Heart left ventricle (tissue), 13 donors: ENCODE results near the gene IL37.
"Not testable (repeated sequence)": the region's sequence is repeated elsewhere in the genome, so short reads cannot be mapped to it uniquely, and the experiment has no call there.

Experiments used
- POLR2A ChIP-seq, 2 donors: fragments of 450-650 bp; IDR thresholded peaks; one replicate each; pipeline ENCODE4 v1.6.1; 2017; ENCODE audit warnings: antibody characterized with exemption in 2 of 2, mild to moderate bottlenecking in 2 of 2, moderate library complexity in 2 of 2
- TF ChIP-seq, protein P1 (sequence below), 12 donors: fragments of 200-600 bp; sonication (generic) in 4 of 12; IDR thresholded peaks; one replicate each; pipeline versions ENCODE4 v1.5.0 to v1.8.0; 2018 to 2022; ENCODE audit warnings: antibody characterized with exemption in 12 of 12, mild to moderate bottlenecking in 5 of 12
- donor health status: ischemic (EF 13 %, LVEDD 7.1; RV severe dilation, severe dysfunction).
- donor health status: DM: no; HTN: yes; CAD: no.
- donor health status: DM: no; HTN: no; CAD: no.
- donor health status: ischemic (EF 25% LVEDD 6.9; RV normal size, moderate dysfunction).
- donor health status: ischemic (EF 25% LVEDD 5.7; RV mildly dilated, moderate dysfunction).
- donor health status: ischemic (EF 35%, LVEDD 5.7; RV mildly dilated, moderate dysfunction).
- donor health status: nonischemic (EF 11% LVEDD 7.7; RV severe dilation, severe dysfunction).
- donor health status: DM: yes; HTN: yes; CAD: no.
- donor health status: PGD.
- donor health status: ischemic (EF 29% LVEDD 5.4; RV normal size, mild dysfunction).
- donor health status: nonischemic (EF 23%, LVEDD 6.1; RV moderate dilation, normal function).

DNA sequence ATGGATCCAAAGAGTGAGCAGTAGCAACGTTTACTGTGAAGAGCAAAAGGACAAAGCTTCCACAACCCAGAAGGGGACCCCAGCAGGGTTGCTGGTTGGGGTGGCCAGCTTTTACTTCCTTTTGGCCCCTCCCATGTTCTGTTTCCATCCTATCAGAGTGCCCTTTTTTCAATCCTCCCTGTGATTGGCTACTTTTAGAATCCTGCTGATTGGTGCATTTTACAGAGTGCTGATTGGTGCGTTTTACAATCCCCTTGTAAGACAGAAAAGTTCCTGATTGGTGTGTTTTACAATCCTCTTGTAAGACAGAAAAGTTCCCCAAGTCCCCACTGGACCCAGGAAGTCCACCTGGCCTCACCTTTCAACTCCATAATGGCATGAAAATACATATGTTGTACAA lies 2.4 kb upstream of the IL37 start:
- TF ChIP-seq, protein P1, sequence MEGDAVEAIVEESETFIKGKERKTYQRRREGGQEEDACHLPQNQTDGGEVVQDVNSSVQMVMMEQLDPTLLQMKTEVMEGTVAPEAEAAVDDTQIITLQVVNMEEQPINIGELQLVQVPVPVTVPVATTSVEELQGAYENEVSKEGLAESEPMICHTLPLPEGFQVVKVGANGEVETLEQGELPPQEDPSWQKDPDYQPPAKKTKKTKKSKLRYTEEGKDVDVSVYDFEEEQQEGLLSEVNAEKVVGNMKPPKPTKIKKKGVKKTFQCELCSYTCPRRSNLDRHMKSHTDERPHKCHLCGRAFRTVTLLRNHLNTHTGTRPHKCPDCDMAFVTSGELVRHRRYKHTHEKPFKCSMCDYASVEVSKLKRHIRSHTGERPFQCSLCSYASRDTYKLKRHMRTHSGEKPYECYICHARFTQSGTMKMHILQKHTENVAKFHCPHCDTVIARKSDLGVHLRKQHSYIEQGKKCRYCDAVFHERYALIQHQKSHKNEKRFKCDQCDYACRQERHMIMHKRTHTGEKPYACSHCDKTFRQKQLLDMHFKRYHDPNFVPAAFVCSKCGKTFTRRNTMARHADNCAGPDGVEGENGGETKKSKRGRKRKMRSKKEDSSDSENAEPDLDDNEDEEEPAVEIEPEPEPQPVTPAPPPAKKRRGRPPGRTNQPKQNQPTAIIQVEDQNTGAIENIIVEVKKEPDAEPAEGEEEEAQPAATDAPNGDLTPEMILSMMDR (IDR thresholded peaks at IDR 0.05): not testable (repeated sequence)
- not testable (repeated sequence) for TF ChIP-seq POLR2A (IDR thresholded peaks at IDR 0.05)
